GM23338 (cell line): ENCODE data around the gene PRTN3. TPM values are rescaled to one million over a fixed set of nuclear protein-coding genes. Genes with fewer than 3 reads are reported as not detected.

Experiments
- ATAC-seq: fragments of 200-7000 bp; cut with Tn5 transposase; 3 replicates; pipeline ENCODE4 v1.9.1; 2020
- DNase-seq: peaks from one replicate; pipeline ENCODE4 v3.0.0-alpha.2; 2015; ENCODE audit warnings: low spot score
- H2AFZ ChIP-seq: fragments of 200-600 bp; sonication (generic); 2 replicates; pipeline ENCODE4 v1.8.0; 2016; ENCODE audit warnings: antibody characterized with exemption, mild to moderate bottlenecking, moderate library complexity
- H3F3A ChIP-seq: fragments of 200-600 bp; sonication (generic); replicated peaks from 2 replicates; pipeline ENCODE4 v1.8.0; 2017; ENCODE audit warnings: antibody characterized with exemption, mixed run types, low read depth
- H3K27ac ChIP-seq: fragments of 200-600 bp; sonication (generic); 2 replicates; pipeline ENCODE4 v1.6.1; 2016; ENCODE audit warnings: low read depth
- H3K27me3 ChIP-seq: fragments of 200-600 bp; sonication (generic); 2 replicates; pipeline ENCODE4 v1.8.0; 2016; ENCODE audit warnings: mild to moderate bottlenecking, mixed run types, moderate library complexity; ENCODE audit not compliant: insufficient read depth
- H3K36me3 ChIP-seq: fragments of 200-600 bp; sonication (generic); 2 replicates; pipeline ENCODE4 v1.8.0; 2016; ENCODE audit warnings: mild to moderate bottlenecking; ENCODE audit not compliant: insufficient read depth
- H3K4me1 ChIP-seq: fragments of 200-600 bp; sonication (generic); 2 replicates; pipeline ENCODE4 v1.8.0; 2016; ENCODE audit warnings: mild to moderate bottlenecking, moderate library complexity; ENCODE audit not compliant: insufficient read depth
- H3K4me2 ChIP-seq: fragments of 200-600 bp; sonication (generic); 2 replicates; pipeline ENCODE4 v1.7.1; 2017; ENCODE audit warnings: mixed run types
- H3K4me3 ChIP-seq: fragments of 200-600 bp; sonication (generic); 2 replicates; pipeline ENCODE4 v1.6.1; 2016; ENCODE audit warnings: mixed run types
- H3K79me2 ChIP-seq: fragments of 200-600 bp; sonication (generic); replicated peaks from 2 replicates; pipeline ENCODE4 v1.8.0; 2017; ENCODE audit warnings: mild to moderate bottlenecking; ENCODE audit not compliant: insufficient read depth
- H3K9me2 ChIP-seq: fragments of 200-600 bp; sonication (generic); 2 replicates; pipeline ENCODE4 v1.8.0; 2017; ENCODE audit not compliant: insufficient read depth
- H4K20me1 ChIP-seq: fragments of 200-600 bp; sonication (generic); replicated peaks from 2 replicates; pipeline ENCODE4 v1.8.0; 2017; ENCODE audit warnings: mild to moderate bottlenecking; ENCODE audit not compliant: insufficient read depth
- H3K27ac Mint-ChIP-seq: 2 replicates; pipeline ENCODE4 v1.8.0; 2020; ENCODE audit warnings: inconsistent platforms, mild to moderate bottlenecking, moderate library complexity, mixed read lengths
- H3K27me3 Mint-ChIP-seq: 3 replicates; pipeline ENCODE4 v1.8.0; 2022; ENCODE audit warnings: low read depth, mild to moderate bottlenecking, moderate library complexity, mixed read lengths, inconsistent platforms; ENCODE audit not compliant: insufficient read depth, poor library complexity
- H3K36me3 Mint-ChIP-seq: 3 replicates; pipeline ENCODE4 v1.8.0; 2021; ENCODE audit warnings: low read depth, mild to moderate bottlenecking, inconsistent platforms, moderate library complexity, mixed read lengths
- H3K4me1 Mint-ChIP-seq: 3 replicates; pipeline ENCODE4 v1.8.0; 2020; ENCODE audit warnings: mild to moderate bottlenecking, inconsistent platforms, mixed read lengths
- H3K4me3 Mint-ChIP-seq: 3 replicates; pipeline ENCODE4 v1.8.0; 2021; ENCODE audit warnings: moderate library complexity, mild to moderate bottlenecking, inconsistent platforms, mixed read lengths
- H3K9me3 Mint-ChIP-seq: 3 replicates; pipeline ENCODE4 v1.8.0; 2020; ENCODE audit warnings: moderate library complexity, mild to moderate bottlenecking, inconsistent platforms, mixed read lengths
- CREB1 ChIP-seq: fragments of 250-450 bp; sonication (Bioruptor Pico); IDR thresholded peaks from 2 replicates; pipeline ENCODE4 v1.5.0; 2020; ENCODE audit warnings: low read depth, mild to moderate bottlenecking, moderate library complexity
- EZH2phosphoT487 ChIP-seq: fragments of 200-600 bp; sonication (generic); IDR thresholded peaks from one replicate; pipeline ENCODE4 v1.8.1; 2018; ENCODE audit warnings: antibody characterized with exemption; ENCODE audit not compliant: unreplicated experiment
- JUNB ChIP-seq: IDR thresholded peaks from one replicate; pipeline ENCODE4 v1.6.1; 2016; ENCODE audit warnings: antibody characterized with exemption; ENCODE audit not compliant: unreplicated experiment
- NANOG ChIP-seq: IDR thresholded peaks from 2 replicates; pipeline ENCODE4 v1.6.1; 2016; ENCODE audit warnings: antibody characterized with exemption, borderline replicate concordance
- POLR2AphosphoS5 ChIP-seq: IDR thresholded peaks from 2 replicates; pipeline ENCODE4 v1.6.1; 2016; ENCODE audit warnings: antibody characterized with exemption, low read depth
- STAT1 ChIP-seq: IDR thresholded peaks from one replicate; pipeline ENCODE4 v1.6.1; 2016; ENCODE audit warnings: antibody characterized with exemption; ENCODE audit not compliant: unreplicated experiment
- ZNF114 ChIP-seq: fragments of 250-450 bp; sonication (Bioruptor Pico); IDR thresholded peaks from 2 replicates; pipeline ENCODE4 v1.5.0; 2020; ENCODE audit warnings: mild to moderate bottlenecking, moderate library complexity
- ZNF331 ChIP-seq: fragments of 250-450 bp; sonication (Bioruptor Pico); IDR thresholded peaks from 2 replicates; pipeline ENCODE4 v1.5.0; 2020; ENCODE audit warnings: low read depth, mild to moderate bottlenecking, moderate library complexity
- polyA plus RNA-seq: library from polyadenylated mRNA; unstranded; fragments of >200 nt; fragmentation: Nextera tagmentation; extraction: Ambion mirVana; gene quantifications from 2 replicates; pipeline ENCODE4 v1.2.1, GENCODE V29; 2016
- total RNA-seq: library from RNA; depleted of rRNA; stranded (reverse); fragments of >200 nt; shearing (Covaris generic); gene quantifications from 2 replicates; pipeline ENCODE4 v1.2.3, GENCODE V29; 2014
- TF ChIP-seq, protein P1 (sequence below), 2 experiments: fragments of 200-600 bp in 1 of 2; sonication (generic) in 1 of 2; conservative IDR thresholded peaks; 2 replicates each; pipeline versions ENCODE4 v1.5.1 to v1.6.1; 2016 to 2017; ENCODE audit warnings: antibody characterized with exemption in 2 of 2, low read depth in 2 of 2, mild to moderate bottlenecking in 2 of 2, moderate library complexity in 1 of 2
- TF ChIP-seq, protein P2 (sequence below): IDR thresholded peaks from 2 replicates; pipeline ENCODE4 v1.6.1; 2016; ENCODE audit warnings: antibody characterized with exemption
- TF ChIP-seq, protein P3 (sequence below): IDR thresholded peaks from one replicate; pipeline ENCODE4 v1.6.1; 2018; ENCODE audit warnings: antibody characterized with exemption; ENCODE audit not compliant: unreplicated experiment

Gene PRTN3
- total and polyA plus RNA-seq, 2 experiments from 2014 or later, result 0.21 to 0.68 TPM

DNA sequence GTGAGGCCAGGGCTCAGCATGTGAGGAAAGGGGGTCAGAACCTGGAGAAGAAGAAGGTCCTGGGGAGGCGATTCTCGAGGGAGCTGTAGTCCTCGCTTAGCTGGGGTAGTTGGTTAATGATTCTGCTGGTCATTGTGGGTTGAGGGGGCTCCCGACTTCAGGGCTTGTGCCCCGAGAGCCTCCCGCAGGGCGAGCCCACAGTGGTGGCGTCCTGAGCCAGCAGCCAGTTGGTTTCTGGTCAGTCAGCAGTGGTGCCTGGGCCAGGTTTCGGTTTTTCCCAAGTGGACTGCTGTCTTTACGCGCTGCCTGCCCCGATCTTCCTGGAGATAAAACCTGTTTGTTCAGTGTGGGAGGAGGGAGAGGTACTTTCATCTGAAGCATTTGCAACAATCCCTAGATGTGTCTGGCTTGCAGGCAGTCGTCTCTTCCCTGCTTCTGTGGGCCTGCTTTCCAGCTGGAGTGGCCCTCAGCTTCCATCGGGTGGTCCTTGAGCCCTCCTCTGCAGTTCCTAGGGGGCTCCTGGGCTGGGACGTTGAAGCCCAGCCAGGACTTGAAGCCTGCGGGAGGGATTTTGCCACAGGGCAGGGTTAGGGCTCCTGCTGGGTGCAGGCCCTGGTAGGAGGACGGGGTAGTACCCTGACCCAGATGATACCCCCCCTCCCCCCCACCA lies 40.3 kb upstream of the PRTN3 start (continued):
- no peak for TF ChIP-seq ZNF114
- no peak for TF ChIP-seq JUNB
- TF ChIP-seq, protein P1, sequence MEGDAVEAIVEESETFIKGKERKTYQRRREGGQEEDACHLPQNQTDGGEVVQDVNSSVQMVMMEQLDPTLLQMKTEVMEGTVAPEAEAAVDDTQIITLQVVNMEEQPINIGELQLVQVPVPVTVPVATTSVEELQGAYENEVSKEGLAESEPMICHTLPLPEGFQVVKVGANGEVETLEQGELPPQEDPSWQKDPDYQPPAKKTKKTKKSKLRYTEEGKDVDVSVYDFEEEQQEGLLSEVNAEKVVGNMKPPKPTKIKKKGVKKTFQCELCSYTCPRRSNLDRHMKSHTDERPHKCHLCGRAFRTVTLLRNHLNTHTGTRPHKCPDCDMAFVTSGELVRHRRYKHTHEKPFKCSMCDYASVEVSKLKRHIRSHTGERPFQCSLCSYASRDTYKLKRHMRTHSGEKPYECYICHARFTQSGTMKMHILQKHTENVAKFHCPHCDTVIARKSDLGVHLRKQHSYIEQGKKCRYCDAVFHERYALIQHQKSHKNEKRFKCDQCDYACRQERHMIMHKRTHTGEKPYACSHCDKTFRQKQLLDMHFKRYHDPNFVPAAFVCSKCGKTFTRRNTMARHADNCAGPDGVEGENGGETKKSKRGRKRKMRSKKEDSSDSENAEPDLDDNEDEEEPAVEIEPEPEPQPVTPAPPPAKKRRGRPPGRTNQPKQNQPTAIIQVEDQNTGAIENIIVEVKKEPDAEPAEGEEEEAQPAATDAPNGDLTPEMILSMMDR (conservative IDR thresholded peaks at IDR 0.05; ENCODE audit: low read depth in 2 of 2), result no peak
- TF ChIP-seq ZNF331 (CRISPR knock-in tag), result no peak
- TF ChIP-seq POLR2AphosphoS5, result no peak
- TF ChIP-seq, protein P2, sequence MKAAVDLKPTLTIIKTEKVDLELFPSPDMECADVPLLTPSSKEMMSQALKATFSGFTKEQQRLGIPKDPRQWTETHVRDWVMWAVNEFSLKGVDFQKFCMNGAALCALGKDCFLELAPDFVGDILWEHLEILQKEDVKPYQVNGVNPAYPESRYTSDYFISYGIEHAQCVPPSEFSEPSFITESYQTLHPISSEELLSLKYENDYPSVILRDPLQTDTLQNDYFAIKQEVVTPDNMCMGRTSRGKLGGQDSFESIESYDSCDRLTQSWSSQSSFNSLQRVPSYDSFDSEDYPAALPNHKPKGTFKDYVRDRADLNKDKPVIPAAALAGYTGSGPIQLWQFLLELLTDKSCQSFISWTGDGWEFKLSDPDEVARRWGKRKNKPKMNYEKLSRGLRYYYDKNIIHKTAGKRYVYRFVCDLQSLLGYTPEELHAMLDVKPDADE, result no peak
- TF ChIP-seq CREB1 (CRISPR knock-in tag), result no peak

DNA sequence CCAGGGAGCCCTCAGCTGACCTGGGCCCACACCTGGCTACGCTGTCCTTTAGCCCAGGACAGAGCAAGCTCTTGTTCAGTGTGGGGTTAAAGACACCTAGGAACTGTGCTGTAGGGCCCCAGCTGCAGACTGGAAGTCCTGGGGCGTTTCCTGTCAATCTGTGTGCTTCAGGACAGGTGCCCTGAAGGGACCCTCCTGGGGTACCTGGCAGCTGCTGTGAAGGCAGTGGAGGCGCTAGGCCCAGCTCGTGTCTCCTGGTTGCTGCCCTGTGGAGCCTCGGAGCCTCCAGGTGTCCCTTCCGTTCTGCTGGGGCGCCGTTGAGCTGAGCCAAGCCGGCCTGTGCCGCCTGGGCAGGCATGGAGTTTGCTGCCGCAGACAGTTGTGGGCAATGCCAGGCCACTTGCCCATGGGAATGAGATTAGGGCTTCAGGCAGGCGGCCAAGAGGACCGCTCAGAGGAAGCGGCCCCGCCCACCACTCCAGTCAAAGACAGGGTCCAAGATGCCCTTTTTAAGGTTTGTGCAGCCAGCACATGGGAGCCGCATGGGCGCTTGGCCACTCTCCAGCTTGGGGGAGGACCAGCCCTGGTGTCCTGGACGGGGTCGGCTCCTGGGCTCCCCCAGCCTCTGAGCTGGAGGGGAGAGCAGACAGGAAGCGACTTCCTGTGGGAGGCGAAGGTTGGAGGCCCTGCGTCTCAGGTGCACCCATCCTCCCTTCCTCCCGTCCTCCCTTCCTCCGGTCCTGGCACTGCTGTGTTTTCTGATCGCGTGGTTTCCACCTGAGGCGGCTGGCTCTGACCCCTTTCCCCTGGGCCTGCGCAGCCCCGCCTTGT lies 39.6 kb upstream of the PRTN3 start:
- H3K4me2 ChIP-seq, result peak overlapping the region; percentile 55
- peak overlapping the region; percentile 49; the same call in 1 of the 3 replicates for H3K4me3 Mint-ChIP-seq
- peak; percentile 15 for DNase-seq
- no peak for TF ChIP-seq STAT1
- TF ChIP-seq, protein P3, sequence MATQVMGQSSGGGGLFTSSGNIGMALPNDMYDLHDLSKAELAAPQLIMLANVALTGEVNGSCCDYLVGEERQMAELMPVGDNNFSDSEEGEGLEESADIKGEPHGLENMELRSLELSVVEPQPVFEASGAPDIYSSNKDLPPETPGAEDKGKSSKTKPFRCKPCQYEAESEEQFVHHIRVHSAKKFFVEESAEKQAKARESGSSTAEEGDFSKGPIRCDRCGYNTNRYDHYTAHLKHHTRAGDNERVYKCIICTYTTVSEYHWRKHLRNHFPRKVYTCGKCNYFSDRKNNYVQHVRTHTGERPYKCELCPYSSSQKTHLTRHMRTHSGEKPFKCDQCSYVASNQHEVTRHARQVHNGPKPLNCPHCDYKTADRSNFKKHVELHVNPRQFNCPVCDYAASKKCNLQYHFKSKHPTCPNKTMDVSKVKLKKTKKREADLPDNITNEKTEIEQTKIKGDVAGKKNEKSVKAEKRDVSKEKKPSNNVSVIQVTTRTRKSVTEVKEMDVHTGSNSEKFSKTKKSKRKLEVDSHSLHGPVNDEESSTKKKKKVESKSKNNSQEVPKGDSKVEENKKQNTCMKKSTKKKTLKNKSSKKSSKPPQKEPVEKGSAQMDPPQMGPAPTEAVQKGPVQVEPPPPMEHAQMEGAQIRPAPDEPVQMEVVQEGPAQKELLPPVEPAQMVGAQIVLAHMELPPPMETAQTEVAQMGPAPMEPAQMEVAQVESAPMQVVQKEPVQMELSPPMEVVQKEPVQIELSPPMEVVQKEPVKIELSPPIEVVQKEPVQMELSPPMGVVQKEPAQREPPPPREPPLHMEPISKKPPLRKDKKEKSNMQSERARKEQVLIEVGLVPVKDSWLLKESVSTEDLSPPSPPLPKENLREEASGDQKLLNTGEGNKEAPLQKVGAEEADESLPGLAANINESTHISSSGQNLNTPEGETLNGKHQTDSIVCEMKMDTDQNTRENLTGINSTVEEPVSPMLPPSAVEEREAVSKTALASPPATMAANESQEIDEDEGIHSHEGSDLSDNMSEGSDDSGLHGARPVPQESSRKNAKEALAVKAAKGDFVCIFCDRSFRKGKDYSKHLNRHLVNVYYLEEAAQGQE, result no peak
- no peak for TF ChIP-seq NANOG
- TF ChIP-seq ZNF331 (CRISPR knock-in tag), result no peak
- TF ChIP-seq CREB1 (CRISPR knock-in tag), result no peak
- no peak; the same call in none of the 2 replicates for TF ChIP-seq POLR2AphosphoS5
- no peak for TF ChIP-seq ZNF114
- no peak for TF ChIP-seq EZH2phosphoT487
- no peak for TF ChIP-seq JUNB

More for the DNA sequence above, 39.6 kb upstream of the PRTN3 start:
- peaks cover 82% of the 10 kb centered on the region for H3K79me2 ChIP-seq
- peak overlapping the region; percentile 76; the same call in 1 of the 2 replicates for H3K27ac ChIP-seq
- Mint-ChIP-seq H3K27me3 (peaks cover 30% of the 10 kb centered on the region), H3K9me3 (no peaks in the 10 kb centered on the region), H3K4me1 (peaks cover 33% of the 10 kb centered on the region), H3K27ac (peak overlapping the region; percentile 67; the same call in 1 of the 2 replicates), H3K36me3 (peaks cover 69% of the 10 kb centered on the region)
- no peaks in the 10 kb centered on the region for H3K9me2 ChIP-seq
- H3K4me3 ChIP-seq, result peak overlapping the region; percentile 17; the same call in 1 of the 2 replicates
- H3K27me3 ChIP-seq, result no peaks in the 10 kb centered on the region
- peaks cover 17% of the 10 kb centered on the region; the same call in 1 of the 2 replicates for H3K36me3 ChIP-seq
- no peak for ATAC-seq
- H2AFZ ChIP-seq, result no peak overlapping the region
- H3F3A ChIP-seq, result peaks cover 35% of the 10 kb centered on the region
- peaks cover 30% of the 10 kb centered on the region for H3K4me1 ChIP-seq
- H4K20me1 ChIP-seq, result peaks cover 57% of the 10 kb centered on the region
